ENCODE data around the gene RAB11A.
"Not testable (repeated sequence)": the region's sequence is repeated elsewhere in the genome, so short reads cannot be mapped to it uniquely, and the experiment has no call there.

RAB11A gene

DNA sequence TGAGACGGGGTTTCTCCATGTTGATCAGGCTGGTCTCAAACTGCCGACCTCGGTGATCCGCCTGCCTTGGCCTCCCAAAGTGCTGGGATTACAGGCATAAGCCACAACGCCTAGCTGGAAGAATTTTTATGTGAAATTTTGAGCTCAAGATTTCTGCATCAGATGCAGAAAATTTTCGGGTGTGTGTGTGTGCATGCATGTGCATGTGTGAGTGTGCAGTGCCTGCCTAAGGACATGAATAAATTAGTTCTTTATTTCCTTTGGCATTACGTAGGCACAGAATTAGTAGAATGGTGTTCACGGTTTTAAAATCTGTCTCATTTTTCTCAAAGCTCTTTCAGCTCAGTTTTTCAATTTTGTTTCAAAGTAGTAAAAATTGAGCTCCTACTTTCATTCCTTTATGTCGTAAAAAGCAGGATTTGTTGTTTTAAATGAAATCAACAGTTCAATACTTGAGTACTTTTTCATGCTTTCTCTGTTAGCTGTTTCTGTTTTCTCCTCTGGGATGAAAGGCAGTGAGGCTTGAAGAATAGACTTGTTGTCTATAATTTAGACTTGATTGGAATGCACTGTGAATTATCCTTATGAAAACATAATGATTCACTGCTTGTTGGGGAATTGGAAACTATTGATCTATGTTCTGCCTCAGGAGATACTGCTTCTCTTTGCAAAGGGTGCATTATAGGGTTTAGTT, 23.3 kb upstream of the RAB11A start:
- DNase-seq = no peak

DNA sequence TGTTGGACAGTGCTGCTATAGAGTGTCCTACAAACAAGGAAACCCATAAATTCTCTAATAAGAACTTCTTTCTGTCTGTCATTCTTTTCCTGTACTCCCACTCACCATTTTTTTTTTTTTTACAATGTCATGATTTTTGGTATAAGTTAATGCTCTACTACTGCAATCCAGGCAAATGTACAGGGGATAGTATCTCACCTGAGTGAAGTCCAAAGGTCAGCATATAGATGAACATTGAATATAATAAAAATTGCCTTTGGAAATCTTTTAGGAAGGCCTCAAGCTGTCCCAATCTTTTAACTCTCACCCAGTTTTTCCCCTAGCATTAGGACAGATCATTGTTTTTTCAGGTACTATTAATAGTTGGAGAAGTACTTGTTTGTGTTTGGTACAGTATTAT, 21.3 kb upstream of the RAB11A start:
- no peak for DNase-seq

DNA sequence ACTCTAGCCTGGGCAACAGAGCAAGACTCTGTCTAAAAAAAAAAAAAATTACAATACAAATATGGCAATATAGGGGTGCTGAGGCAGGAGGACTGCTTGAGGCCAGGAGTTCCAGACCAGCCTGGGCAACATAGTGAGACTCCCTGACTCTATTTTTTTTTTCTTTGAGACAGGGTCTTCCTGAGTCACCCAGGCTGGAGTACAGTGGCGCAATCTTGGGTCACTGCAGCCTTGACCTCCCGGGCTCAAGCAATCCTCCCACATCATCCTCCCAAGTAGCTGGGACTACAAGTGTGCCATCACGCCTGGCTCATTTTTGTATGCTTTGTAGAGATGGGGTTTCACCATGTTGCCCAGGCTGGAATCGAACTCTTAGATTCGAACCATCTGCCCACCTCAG, 17.3 kb upstream of the RAB11A start:
- no peak for DNase-seq

DNA sequence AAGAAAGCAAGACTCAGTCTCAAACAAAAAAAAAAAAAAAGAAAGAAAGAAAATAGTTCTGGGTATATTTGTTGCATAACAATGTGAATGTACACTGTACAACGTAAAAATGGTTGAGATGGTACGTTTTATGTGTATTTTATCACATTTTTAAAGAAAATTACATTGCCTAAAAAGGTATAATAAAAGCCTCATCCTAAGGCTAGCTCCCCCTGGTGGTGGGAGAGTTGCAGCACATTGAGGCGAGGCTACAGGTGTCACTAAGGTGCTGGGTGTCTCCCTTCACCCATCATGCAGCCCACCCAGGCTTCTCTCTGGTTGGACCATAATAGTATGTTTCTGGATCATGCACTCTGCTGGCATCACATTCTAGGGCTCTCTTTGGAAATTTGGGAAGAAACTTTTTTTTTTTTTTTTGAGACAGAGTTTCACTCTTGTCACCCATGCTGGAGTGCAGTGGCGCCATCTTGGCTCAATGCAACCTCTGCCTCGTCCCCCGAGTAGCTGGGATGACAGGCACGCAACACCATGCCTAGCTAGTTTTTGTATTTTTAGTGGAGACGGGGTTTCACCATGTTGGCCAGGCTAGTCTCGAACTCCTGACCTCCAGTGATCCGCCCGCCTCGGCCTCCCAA, 12.4 kb upstream of the RAB11A start:
- DNase-seq = peak; percentile 38 to 49

DNA sequence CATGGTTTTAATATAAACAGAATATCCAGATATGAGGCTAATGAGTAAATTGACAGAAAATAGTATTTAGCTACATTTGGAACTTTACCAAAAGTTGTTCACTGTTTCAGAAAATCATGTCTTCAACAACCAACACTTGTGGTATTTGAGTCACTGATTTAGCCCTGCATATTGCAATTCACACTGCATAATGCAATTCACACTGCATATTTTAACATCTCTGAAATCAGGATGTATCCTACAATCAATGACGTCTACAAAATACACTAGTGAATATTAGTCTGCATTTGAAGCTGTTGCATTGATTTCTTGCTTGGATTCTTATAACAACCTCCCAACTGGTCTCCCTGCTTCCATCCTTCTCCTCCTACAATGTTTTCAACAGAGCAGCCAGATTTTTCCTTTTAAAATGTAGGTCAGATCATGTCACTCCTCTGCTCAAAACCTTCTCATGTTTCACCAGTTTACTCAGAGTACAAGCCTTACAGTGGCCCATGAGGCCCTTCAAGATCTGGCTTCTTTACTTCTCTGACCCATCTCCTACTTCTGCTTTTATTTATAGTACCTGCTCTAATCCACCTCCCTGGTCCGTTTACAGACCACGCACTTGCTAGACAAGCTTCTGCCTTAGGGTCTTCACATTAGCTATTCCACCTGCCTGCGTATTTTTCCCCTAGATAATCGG, 11.4 kb upstream of the RAB11A start:
- DNase-seq = no peak

DNA sequence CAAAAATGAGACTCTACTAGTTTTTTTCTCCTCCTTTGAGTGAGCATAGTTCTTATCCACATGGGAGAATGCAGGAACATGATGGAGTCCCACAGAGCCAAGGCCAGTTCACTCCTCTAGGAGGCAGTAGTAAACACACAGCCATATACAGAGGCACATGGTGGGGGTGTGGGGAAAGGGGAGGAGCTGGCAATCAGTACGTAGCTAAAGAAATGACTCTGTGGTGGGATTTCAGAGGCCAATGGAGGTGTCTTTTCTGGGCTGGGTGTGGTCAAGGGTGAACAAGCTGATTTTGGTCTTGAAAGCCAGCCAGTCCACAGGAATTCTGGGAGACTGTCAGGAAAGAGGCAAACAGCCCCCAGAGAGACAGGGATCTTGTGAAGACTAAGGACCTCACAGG, 6.6 kb upstream of the RAB11A start:
- DNase-seq = peak; percentile 80 to 89

DNA sequence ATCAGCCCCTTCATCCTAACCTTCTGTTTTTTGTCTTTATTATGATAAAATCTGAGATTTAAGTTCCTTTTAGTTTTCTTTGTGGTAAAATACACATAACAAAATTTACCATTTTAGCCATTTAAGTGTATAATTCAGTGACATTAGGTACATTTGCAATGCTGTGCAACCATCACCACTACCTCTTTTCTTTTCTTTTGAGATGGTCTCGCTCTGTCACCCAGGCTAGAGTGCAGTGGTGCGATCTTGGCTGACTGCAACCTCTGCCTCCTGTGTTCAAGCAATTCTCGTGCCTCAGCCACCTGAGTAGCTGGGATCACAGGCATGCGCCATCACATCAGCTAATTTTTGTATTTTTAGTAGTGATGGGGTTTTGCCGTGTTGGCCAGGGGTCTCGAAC, 6.2 kb upstream of the RAB11A start:
- no peak for DNase-seq

DNA sequence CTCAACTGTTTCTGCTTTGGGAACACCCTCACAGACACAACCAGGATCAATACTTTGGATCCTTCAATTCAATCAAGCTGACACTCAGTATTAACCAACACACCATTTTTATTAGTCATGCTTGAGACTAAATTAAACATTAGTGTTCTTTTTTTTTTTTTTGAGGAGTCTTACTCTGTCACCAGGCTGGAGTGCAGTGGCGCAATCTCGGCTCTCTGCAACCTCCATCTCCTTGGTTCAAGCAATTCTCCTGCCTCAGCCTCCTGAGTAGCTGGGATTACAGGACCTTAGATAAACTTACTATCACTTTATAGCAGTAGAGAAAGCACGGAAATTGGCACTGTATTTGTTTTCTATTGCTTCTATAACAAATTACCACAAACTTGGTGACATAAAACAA, 2.0 kb upstream of the RAB11A start:
- DNase-seq = no peak

DNA sequence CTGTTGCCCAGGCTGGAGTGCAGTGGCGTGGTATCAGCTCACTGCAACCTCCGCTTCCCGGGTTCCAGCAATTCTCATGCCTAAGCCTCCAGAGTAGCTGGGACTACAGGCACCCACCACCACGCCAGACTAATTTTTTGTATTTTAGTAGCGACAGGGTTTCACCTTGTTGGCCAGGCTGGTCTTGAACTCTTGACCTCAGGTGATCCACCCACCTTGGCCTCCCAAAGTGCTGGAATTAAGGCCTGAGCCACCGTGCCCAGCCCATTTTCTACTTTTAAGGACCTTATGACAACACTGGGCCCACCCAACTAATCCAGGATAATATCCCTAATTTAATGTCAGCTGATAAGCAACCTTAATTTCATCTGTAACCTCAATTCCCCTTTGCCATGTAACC, 1.4 kb upstream of the RAB11A start:
- not testable (repeated sequence) for DNase-seq

DNA sequence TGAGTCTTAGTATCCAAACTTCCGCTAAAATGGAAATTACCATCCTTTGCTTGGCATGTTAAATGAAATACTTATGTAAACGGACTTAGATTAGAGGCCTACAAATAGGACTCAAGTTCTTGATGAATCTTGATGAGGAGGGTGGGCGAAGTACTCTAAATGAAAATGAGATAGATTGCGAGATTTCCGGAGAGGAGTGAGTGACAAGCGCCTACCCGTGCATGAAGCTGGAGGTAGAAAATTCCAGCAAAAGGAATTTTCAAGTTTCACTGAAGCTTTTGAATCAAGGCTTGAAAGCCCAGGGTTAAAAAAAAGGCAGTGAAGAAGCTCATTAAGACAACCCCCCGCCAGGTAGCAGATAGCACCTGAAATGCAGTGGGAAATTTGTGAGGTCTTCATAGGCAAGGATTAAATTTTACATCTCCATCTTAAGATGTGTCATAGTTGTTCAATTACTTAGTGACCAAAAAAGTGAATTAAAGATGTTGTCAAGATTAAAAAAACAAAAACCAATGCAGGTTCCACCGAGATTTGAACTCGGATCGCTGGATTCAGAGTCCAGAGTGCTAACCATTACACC, 655 bp upstream of the RAB11A start:
- peak; percentile 59 to 71 for DNase-seq

DNA sequence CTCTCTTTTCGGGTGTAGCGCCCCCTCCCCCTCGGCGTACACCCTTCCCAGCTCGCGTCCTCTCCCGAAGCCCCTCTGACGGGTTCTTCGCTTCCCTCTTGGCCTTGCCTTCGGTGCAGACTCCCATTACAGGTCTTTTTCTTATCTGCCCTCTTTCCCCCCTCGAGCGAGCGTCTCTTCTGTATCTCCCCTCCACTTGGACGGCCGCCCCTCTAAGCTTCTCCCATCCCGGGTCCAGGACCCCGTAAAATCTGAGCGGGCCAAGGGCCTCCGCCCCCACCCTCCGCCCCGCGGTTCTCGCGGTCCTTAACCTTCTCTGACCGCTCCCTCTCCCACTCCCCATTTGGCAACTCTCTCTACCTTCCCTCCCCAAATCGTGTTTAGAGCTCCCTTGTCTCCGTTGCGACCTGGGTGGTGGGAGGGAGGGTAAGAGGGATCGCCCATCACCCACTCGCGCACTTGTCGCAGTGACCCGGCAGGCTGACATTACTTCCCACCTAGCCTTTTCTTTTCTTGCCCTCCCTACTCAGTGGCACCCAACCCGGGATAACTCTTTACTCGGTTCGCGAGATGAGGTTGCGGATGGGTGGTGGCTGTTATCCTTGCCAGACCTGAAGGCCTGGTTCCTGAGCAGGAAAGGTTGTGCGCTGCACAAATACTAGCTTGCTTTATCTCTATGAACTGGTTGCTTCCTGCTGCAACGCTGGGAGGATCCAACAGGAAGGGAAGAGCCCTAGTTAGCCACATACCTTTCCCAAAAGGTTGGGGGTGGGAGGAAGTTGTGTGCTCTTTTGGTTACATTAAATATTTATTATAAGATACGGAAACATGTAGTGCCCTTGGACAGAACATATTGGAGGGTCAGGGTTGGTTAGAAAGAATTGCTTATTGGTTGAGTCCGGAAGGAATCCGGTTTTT, 922 bp downstream of the RAB11A start:
- peak; percentile 46 to 50 for DNase-seq

DNA sequence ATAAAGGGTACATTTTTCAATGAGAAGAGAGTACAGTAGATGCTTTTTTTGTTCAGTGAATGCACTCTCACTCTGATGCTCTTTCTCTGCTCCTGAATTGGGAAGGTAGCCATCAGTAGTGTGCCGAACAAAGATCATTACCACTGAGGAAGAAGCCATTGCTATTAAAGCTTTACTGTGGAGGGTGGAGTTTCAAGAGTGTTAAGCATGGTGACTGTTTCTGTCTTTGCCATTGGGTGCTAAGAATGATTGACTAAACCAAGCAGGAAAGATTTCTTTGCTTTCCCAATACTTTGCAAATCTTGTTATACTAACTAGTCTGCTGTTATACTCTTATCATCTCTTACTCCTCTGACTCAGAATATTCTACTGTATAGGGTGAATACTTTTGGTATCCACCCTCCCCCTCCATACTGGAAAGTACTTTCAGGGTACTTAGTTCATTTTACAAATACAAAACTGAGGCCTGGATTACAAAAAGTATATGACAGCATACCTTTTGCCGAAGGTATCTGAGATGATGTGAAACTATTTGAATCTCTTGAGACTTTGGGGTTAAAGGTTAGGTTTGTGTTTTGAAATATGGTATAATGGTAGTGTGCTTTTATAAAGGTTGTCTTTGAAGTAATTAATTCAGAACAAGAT, 1.7 kb downstream of the RAB11A start:
- DNase-seq = peak; percentile 67 to 74

DNA sequence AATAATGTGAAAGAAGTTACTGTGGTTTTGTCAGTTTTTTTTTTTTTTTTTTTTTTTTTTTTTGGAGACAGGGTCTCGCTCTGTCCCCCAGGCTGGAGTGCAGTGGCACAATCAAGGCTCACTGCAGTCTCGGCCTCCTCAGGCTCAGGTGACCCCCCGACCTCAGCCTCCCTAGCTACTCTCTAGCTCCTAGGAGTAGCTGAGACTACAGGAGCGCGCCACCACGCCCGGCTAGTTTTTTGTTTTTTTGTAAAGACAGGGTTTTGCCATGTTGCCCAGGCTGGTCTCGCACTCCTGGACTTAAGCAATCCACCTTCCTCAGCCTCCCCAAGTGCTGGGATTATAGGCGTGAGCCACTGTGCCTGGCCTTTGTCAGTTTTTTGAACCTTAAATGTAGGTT, 2.6 kb downstream of the RAB11A start:
- not testable (repeated sequence) for DNase-seq

DNA sequence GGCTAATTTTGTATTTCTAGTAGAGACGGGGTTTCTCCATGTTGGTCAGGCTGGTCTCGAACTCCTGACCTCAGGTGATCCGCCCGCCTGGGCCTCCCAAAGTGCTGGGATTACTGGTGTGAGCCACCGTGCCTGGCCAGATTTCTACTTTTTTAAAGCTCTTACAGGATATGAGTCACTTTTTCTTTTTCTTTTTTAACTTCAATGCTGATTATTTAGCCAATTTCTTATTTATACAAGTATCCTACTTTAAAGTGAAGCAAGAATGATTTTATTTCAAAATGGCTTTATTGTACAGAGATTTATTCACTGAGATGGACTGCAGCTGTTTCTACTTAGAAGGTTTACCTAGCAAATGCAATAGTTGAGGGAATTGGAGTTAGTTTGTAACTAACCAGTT, 3.3 kb downstream of the RAB11A start:
- DNase-seq = not testable (repeated sequence)

DNA sequence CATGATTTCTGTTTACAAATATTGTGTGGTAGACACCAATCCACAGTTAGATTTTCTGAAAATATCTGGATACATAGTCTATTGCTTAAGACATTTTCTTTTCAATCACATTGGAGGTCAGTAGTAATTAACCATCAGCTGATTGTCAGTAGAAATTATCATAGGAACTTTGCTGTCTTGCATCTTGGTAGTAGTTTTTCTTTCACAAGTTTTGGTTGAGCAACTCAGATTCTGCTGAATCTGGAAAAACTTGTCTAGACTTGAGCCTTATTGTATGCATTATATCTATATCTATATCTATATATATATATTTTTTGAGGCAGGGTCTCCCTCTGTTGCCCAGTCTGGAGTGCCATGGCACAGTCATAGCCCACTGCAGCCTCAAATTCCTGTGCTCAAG, 4.0 kb downstream of the RAB11A start:
- DNase-seq = no peak

DNA sequence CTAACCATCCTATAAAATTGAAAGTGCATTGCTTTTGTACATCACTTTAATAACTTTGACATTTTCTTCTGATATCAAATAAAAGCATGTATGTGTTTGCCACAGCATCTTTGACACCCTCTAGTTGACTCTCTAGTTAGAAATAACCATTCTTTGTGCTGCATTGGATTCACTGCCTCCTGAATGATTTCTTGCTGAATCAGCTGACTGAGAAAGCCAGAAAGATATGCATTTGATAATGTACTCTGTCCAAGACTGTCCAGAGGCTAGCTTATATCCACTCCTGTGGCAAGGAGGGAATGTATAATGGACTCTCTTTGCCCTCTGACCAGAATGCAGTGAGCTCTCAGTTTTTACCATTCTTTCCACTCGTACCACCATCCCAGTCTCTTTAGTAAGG, 6.2 kb downstream of the RAB11A start:
- DNase-seq = no peak

DNA sequence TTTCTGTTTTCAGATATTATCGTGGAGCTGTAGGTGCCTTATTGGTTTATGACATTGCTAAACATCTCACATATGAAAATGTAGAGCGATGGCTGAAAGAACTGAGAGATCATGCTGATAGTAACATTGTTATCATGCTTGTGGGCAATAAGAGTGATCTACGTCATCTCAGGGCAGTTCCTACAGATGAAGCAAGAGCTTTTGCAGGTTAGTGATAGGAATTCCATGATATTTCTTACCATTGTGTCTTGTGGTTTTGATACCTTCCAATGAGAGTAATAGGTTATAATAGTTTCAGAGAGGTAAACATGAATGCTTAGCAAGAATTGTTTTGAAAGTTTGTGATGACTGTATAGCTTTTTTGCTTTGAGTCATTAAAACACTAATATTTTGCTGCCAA, 8.5 kb downstream of the RAB11A start:
- DNase-seq = no peak

DNA sequence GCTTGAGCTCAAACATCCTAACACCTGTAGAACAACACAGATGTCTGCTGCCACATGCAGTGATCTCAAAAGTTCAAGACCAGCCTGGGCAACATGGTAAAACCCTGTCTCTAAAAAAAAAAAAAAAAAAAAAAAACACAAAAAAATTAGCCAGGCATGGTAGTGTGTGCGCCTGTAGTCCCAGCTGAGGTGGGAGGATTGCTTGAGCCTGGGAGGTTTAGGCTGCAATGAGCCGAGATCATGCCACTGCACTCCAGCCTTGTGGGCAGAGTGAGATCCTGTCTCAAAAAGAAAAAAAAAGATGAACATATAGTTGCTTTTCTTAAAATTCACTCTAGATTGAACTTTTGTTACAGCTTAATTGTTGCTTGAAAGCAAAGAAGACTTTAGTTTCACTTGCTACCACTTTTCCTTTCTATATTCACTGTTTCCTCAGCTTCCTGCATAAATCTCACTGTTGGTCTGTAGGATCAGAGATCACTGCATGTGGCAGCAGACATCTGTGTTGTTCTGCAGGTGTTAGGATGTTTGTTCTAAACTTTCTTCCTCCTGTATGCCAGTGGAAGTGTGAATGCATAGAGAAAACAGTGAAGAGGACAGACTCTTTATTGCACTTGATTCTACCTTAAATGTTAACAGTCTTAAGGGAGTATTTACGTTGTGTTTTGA, 12.6 kb downstream of the RAB11A start:
- no peak for DNase-seq

DNA sequence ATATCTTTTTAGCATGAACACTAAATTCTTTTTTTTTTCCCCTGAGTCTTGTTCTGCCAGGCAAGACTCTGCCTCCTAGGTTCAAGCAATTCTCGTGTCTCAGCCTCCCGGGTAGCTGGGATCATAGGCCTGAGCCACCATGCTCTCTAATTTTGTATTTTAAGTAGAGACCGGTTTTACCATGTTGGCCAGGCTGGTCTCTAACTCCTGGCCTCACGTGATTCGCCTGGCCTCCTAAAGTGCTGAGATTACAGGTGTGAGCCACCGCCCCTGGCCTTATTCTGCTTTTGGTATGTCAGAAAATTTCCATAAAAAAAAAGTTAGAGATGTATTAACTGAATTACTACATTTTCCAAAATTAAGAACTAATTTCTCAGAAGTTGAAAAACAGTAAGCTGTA, 14.3 kb downstream of the RAB11A start:
- DNase-seq = no peak

DNA sequence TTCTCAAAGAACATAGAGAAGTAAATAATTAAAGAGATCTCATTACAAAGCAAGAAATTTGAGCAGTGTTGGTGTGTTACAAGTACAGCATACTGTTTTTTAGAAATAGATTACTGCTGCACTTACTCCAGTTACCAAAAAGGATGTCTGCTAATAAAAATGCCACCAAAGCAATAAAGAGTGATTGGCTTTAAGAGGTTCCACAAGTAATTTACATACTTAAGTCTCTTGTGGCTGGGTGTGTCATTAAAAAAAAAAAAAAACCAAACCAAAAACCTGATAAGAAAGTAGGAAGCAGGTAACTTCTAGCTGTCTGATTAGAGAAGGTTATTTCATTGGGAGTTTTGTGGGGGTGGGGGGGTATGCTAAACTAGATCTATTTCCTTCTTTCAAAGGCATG, 15.2 kb downstream of the RAB11A start:
- no peak for DNase-seq

DNA sequence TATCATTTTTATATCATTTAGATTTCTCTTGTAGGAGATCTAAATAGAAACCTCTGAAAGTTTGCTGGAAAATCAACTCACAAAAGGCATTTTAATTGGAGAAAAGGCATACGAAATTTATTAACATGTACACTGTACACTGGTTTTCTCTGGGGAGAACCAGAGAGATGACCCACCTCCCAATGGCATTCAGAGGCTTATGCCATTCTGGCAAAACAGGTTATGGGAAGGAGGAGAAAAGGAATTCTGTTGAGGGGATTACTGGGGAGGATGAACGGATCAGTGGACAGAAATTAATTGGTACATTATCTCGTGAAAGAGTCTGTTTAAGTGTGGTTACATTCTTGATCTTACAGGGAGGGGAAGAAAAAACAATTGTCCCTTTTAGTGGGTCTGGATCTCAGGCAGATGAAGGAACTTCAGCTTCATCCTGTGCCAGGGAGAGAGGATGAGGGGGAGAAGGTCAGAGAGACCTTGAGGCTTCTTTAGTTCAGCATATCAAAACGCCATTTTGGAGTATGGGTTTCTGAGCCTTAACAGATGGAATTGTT, 16.5 kb downstream of the RAB11A start:
- DNase-seq = no peak

Measured in Kasumi-1 (cell line).